ENCODE results near the gene PANK2.

GRCh38 chr20:3933218-3933617, 44.0 kb downstream of the PANK2 start:
- no peak for TF ChIP-seq FOSL1 (IDR thresholded peaks at IDR 0.05; ENCODE audit: insufficient read depth, low read depth, low read length)
- TF ChIP-seq BCL11A (IDR thresholded peaks at IDR 0.05; ENCODE audit: low read depth in 2 of 2, low read length in 2 of 2) = no peak
- no peak for TF ChIP-seq BACH1 (IDR thresholded peaks at IDR 0.05; ENCODE audit: low read length)
- TF ChIP-seq GABPA (IDR thresholded peaks at IDR 0.05; ENCODE audit: borderline replicate concordance, insufficient read depth, low read length) = no peak
- no peak for TF ChIP-seq RAD21 (IDR thresholded peaks at IDR 0.05 in 1 of 2, conservative IDR thresholded peaks at IDR 0.05 in 1 of 2; ENCODE audit: low read depth in 2 of 2, low read length in 2 of 2)
- TF ChIP-seq TAF1 (IDR thresholded peaks at IDR 0.05; ENCODE audit: low read depth, low read length) = no peak
- TF ChIP-seq ATF2 (IDR thresholded peaks at IDR 0.05; ENCODE audit: low read length) = no peak
- TF ChIP-seq POLR2AphosphoS5 (IDR thresholded peaks at IDR 0.05; ENCODE audit: low read depth, low read length) = no peak
- no peak for TF ChIP-seq EZH2 (IDR thresholded peaks at IDR 0.05; ENCODE audit: low read depth, low read length, severe bottlenecking)
- TF ChIP-seq SUZ12 (IDR thresholded peaks at IDR 0.05; ENCODE audit: low read length) = no peak
- no peak for TF ChIP-seq POLR2A (IDR thresholded peaks at IDR 0.05; ENCODE audit: control extremely low read depth in 1 of 2, low read depth in 2 of 2, low read length in 2 of 2)
- no peak for TF ChIP-seq BRCA1 (IDR thresholded peaks at IDR 0.05; ENCODE audit: low read depth, low read length)
